ENCODE results near the gene FBLN5.

DNA sequence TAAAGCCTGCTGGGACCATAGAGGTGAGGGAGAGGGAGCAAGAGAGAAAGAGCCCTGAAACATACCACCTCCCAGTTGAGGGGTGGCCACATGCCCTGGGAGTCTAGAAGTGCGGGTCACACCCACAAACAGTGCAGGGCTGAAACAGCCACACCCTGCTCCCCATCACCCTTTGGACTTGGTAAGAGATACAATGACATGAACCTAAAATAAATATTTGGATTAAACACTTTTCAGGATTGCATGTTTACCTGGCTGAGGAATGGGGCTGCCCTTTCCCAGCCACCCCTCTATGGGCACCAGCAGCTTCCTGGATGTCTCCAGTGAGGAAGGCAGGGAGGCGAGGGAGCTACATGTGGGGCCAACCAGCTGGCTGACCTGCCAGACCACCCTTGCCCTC, 41.1 kb downstream of the FBLN5 start:
- no peak for TF ChIP-seq ZNF384 (IDR thresholded peaks at IDR 0.05)
- no peak for TF ChIP-seq NFRKB (IDR thresholded peaks at IDR 0.05)
- TF ChIP-seq FOXM1 (IDR thresholded peaks at IDR 0.05; ENCODE audit: borderline replicate concordance) = no peak
- no peak for TF ChIP-seq FOXA1 (IDR thresholded peaks at IDR 0.05)
- TF ChIP-seq FOXK2 (IDR thresholded peaks at IDR 0.05) = no peak
- no peak for TF ChIP-seq ARNT (IDR thresholded peaks at IDR 0.05)
- TF ChIP-seq ELF4 (IDR thresholded peaks at IDR 0.05) = no peak
- TF ChIP-seq BHLHE40 (IDR thresholded peaks at IDR 0.05; ENCODE audit: borderline replicate concordance) = no peak
- TF ChIP-seq SUZ12 (IDR thresholded peaks at IDR 0.05) = no peak
- no peak for TF ChIP-seq HDGF (IDR thresholded peaks at IDR 0.05; ENCODE audit: borderline replicate concordance)
- TF ChIP-seq CTBP1 (IDR thresholded peaks at IDR 0.05; ENCODE audit: borderline replicate concordance) = no peak
- no peak for TF ChIP-seq SP1 (IDR thresholded peaks at IDR 0.05)
- no peak for TF ChIP-seq PKNOX1 (IDR thresholded peaks at IDR 0.05)
- no peak for TF ChIP-seq L3MBTL2 (conservative IDR thresholded peaks at IDR 0.05)
